NT2/D1 (cell line): Measurements from ENCODE around the gene TYK2.

Experiments
- DNase-seq: peaks from one replicate; pipeline ENCODE4 v3.0.0-alpha.2; 2011; ENCODE audit warnings: low read depth, low spot score
- H3K27me3 ChIP-seq: 2 replicates; pipeline ENCODE4 v1.6.0; 2011; ENCODE audit warnings: mild to moderate bottlenecking; ENCODE audit not compliant: insufficient read length, insufficient read depth
- H3K36me3 ChIP-seq: 2 replicates; pipeline ENCODE4 v1.6.1; 2011; ENCODE audit warnings: mild to moderate bottlenecking, low read length, mixed read lengths; ENCODE audit not compliant: insufficient read depth, insufficient read length
- H3K4me1 ChIP-seq: 2 replicates; pipeline ENCODE4 v1.5.1; 2011; ENCODE audit not compliant: insufficient read depth, insufficient read length
- H3K4me3 ChIP-seq: 2 replicates; pipeline ENCODE4 v1.5.1; 2011; ENCODE audit warnings: low read depth; ENCODE audit not compliant: insufficient read length
- H3K9ac ChIP-seq: 2 replicates; pipeline ENCODE4 v1.6.0; 2011; ENCODE audit warnings: low read depth; ENCODE audit not compliant: insufficient read length
- H3K9me3 ChIP-seq: 2 replicates; pipeline ENCODE4 v1.5.1; 2011; ENCODE audit warnings: mild to moderate bottlenecking, low read length; ENCODE audit not compliant: insufficient read depth
- SUZ12 ChIP-seq: IDR thresholded peaks from 2 replicates; pipeline ENCODE4 v1.6.1; 2011; ENCODE audit not compliant: insufficient read length, insufficient read depth; ENCODE audit errors: extremely low read depth
- YY1 ChIP-seq: IDR thresholded peaks from 2 replicates; pipeline ENCODE4 v1.6.1; 2011; ENCODE audit not compliant: insufficient read length, insufficient read depth
- ZNF274 ChIP-seq: IDR thresholded peaks from 2 replicates; pipeline ENCODE4 v1.6.1; 2011; ENCODE audit warnings: mild to moderate bottlenecking, low read depth, low read length

TYK2 gene

DNA sequence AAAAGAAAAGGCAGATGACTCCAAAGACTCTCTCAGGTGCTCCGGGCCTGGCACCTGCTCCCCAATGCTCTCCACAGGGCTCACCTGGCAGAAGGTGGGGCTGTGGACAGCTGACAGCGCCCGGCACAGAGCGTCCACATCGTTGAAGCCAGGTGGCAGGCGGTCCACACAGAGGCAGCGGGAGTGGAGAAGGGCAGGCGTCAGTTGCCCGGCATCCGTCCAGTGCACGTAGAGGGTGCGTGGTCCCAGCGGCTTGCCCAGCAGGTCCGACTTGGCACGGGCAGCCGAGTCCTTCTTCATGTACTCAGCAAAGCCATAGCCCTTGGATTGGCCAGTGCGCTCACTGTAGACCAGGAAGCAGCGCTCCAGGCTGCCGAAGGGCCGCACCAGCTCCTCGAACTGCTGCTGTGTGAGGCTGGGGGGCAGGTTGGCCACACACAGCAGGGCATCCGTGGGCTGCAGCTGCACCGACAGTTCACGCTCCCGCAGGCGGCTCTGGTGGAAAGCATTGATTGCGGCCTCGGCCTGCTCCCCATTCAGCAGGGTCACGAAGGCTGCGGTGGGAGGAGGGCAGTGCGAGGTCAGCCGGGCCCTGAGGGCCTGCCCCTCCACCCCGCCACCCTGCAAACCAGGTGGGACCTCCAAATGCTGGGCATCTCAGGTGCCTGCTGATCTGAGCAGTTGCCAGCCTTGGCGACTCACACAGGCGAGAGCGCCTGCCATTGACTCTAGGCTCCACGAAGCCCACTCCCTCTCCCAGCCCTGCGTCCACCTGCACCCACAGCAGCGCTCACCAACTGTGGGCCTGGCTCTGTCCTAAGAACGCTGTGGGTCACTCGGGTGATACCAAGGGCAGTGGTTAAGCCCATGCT, 51.6 kb downstream of the TYK2 start:
- no peak for DNase-seq
- Histone ChIP-seq H3K9me3 (no peaks in the 10 kb centered on the region), H3K4me3 (no peak overlapping the region), H3K27me3 (peaks cover under 1% of the 10 kb centered on the region), H3K36me3 (peaks cover 81% of the 10 kb centered on the region), H3K4me1 (peaks cover 13% of the 10 kb centered on the region), H3K9ac (no peak overlapping the region)
- TF ChIP-seq SUZ12 (no peak), ZNF274 (no peak), YY1 (no peak)

DNA sequence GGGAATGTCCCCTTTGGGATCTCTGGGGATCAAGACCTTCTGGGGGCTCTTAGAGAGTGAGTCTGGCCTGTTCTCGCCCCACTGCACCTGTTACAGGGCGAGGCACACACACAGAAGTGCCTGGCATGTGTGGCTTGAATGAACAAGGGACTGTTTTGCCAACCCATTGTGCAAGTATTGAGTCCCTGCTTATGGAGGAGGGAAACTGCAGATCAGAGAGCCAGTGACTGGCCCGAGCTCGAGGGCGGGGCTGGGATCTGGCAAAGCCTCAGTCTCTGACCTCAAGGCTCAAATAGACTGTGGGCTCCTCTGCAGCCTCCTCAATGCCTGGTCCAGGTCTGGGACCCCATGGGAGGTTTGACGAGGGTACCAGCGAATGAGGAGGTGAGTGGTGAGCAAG, 52.6 kb downstream of the TYK2 start:
- Histone ChIP-seq H3K36me3 (peaks cover 90% of the 10 kb centered on the region), H3K27me3 (no peaks in the 10 kb centered on the region), H3K4me1 (peaks cover 17% of the 10 kb centered on the region), H3K4me3 (no peak overlapping the region), H3K9ac (no peak overlapping the region), H3K9me3 (no peaks in the 10 kb centered on the region)
- DNase-seq: no peak
- no peak for TF ChIP-seq SUZ12
- TF ChIP-seq ZNF274: no peak
- TF ChIP-seq YY1: no peak

DNA sequence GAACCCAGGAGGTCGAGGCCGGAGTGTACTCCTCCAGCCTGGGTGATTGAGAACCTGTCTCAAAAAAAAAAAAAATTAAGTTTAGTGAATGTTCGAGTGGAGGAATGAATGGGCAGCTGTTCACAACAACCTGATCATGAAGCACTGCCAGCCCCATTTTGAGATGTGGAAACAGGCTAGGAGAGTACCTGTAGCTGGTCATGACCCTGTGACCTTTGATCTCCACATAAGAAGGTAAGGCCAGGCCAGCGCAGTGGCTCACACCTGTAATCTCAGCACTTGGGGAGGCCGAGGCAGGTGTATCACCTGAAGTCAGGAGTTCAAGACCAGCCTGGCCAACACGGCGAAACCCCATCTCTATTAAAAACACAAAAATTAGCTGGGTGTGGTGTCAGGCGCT, 54.6 kb downstream of the TYK2 start:
- Histone ChIP-seq H3K4me1 (peaks cover 11% of the 10 kb centered on the region), H3K4me3 (no peak overlapping the region), H3K9me3 (no peaks in the 10 kb centered on the region), H3K27me3 (no peaks in the 10 kb centered on the region), H3K36me3 (peaks cover 98% of the 10 kb centered on the region), H3K9ac (no peak overlapping the region)
- no peak for DNase-seq
- TF ChIP-seq SUZ12 (no peak), YY1 (no peak), ZNF274 (no peak)

DNA sequence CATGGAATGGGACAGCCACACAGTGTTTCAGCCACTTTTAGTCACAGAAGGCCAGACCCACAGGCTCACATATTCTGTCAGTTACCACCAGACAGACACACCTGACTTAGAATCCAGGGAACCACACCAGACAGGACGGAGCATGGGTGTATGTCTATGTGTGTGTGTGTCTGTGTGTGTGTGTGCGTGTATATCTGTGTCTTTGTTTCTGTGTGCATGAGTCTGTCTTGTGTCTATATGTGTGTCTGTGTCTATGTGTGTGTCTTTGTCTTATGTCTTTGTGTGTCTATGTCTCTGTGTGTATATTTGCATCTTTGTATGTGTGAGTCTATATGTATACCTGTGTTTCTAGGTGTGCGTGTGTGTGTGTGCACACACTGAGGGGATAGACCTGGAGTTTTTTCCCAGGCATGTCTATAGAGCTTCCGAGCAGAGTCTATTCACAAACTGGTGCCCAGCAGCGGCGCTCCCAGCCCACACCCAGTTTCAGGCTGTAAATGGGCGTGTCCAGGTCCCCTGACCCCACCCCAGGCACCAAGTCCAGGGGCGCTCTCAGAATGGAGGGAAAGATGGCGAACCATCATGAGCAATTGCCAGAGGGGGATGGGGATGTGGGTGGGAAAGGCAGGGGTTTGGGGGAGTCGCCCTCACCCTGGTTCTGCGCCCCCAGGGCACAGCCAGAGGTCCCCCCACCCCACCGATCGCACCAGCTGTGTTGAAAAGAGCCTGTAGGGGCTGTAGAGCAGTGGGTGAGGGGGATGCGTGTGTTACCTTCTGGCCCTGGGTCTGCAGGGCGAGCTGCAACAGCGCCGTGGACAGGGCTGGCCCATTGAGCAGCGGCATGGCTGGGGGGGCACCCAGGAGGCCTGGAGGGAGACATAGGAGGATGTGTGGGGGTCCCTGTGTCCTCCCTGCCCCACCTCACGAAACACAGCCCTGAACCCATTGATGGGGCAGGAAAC, 58.2 kb downstream of the TYK2 start:
- Histone ChIP-seq H3K4me1 (peaks cover 7% of the 10 kb centered on the region), H3K9me3 (no peaks in the 10 kb centered on the region), H3K27me3 (no peaks in the 10 kb centered on the region), H3K36me3 (peaks cover 91% of the 10 kb centered on the region), H3K4me3 (no peak overlapping the region), H3K9ac (no peak overlapping the region)
- TF ChIP-seq YY1 (no peak), ZNF274 (no peak)
- no peak for DNase-seq

DNA sequence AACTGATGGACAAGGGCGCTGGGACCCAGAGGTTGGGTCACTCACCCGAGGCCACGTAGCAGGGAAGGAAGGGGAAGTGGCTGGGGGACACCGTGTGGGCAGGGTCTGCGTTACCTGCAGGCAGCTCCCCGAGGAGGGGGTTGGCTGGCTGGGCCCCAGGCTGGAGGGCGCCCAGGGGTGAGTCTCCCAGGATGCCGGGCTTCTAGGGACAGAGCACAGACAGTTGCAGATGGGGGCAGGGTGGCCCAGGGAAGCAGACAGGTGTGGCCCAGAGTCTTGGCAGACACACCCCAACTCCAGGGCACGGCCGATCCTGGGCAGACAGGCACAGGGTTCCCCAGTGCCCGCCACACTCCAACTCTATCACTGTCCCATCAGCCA, 59.0 kb downstream of the TYK2 start:
- H3K4me3 ChIP-seq: no peak overlapping the region
- H3K4me1 ChIP-seq: peaks cover 9% of the 10 kb centered on the region
- TF ChIP-seq ZNF274: no peak
- no peak for TF ChIP-seq YY1
- TF ChIP-seq SUZ12: no peak
- H3K9me3 ChIP-seq: no peaks in the 10 kb centered on the region
- H3K36me3 ChIP-seq: peaks cover 91% of the 10 kb centered on the region
- no peak overlapping the region for H3K9ac ChIP-seq
- H3K27me3 ChIP-seq: no peaks in the 10 kb centered on the region
- no peak for DNase-seq

DNA sequence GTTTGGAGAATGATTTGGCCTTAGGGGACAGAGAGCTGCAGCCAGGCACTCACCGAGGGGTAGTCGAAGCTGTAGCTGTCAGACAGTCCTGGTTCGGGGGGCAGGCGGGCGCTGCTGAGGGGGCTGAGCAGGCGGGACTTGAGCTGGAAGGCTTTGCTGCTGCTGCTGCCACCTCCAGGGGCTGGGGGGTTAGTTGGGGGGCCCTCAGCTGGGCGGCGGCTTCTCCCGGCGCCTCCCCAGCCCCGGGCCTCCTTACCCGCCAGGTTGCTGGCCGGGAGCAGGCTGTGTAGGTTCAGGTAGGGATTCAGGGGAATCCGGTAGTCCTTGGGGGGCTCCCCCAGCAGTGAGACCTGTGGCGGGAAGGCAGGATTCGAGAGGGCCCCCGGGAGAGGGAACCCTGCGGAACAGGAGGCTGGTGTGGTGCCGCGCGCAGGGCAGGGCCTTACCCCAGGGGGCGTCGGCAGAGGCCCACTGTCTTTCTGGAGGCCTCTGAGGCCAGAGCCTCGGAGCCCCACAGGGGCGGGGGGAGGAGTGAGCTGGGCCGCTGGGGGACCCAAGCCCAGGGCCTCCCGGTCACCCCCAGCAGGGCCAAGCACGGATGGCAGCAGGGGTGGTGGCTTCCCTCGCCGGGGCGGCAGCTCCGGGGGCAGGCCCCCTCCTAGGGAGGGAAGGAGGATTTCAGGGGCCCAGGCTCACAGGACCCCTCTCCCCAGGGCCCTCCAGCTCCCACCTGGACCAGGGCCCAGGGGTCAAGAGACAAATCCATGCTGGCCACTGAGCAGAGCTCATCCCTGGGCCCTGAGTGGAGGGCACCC, 59.6 kb downstream of the TYK2 start:
- Histone ChIP-seq H3K9me3 (no peaks in the 10 kb centered on the region), H3K4me3 (no peak overlapping the region), H3K36me3 (peaks cover 91% of the 10 kb centered on the region), H3K4me1 (peaks cover 12% of the 10 kb centered on the region), H3K27me3 (no peaks in the 10 kb centered on the region), H3K9ac (no peak overlapping the region)
- TF ChIP-seq ZNF274 (no peak), YY1 (no peak), SUZ12 (no peak)
- no peak for DNase-seq
